GM21717 (cell line): ENCODE measurements around the gene EXOC6B.

Experiments
- ATAC-seq: cut with Tn5 transposase; IDR thresholded peaks from one replicate; pipeline ENCODE4 v1.9.1; 2021; ENCODE audit warnings: mild to moderate bottlenecking, moderate library complexity; ENCODE audit not compliant: unreplicated experiment

EXOC6B gene

GRCh38 chr2:72291059-72291458 is 534.8 kb downstream of the EXOC6B start:
- ATAC-seq, result no peak

GRCh38 chr2:72289736-72290135 is 536.1 kb downstream of the EXOC6B start:
- no peak for ATAC-seq

- no peak for ATAC-seq
These were observed 536.5 kb downstream of the EXOC6B start for GRCh38 chr2:72289283-72289682.

- no peak for ATAC-seq
These were observed 547.8 kb downstream of the EXOC6B start for GRCh38 chr2:72278046-72278445.

- no peak for ATAC-seq
These were observed 549.0 kb downstream of the EXOC6B start for GRCh38 chr2:72276876-72277275.

GRCh38 chr2:72276356-72276755 is 549.5 kb downstream of the EXOC6B start:
- no peak for ATAC-seq

- no peak for ATAC-seq
These were observed 550.7 kb downstream of the EXOC6B start for GRCh38 chr2:72275084-72275483.

GRCh38 chr2:72274380-72274797 is 551.4 kb downstream of the EXOC6B start:
- no peak for ATAC-seq

- ATAC-seq, result no peak
These were observed 552.4 kb downstream of the EXOC6B start for GRCh38 chr2:72273384-72273783.

- no peak for ATAC-seq
These were observed 553.8 kb downstream of the EXOC6B start for GRCh38 chr2:72271766-72272641.

GRCh38 chr2:72271276-72271614 is 554.6 kb downstream of the EXOC6B start:
- no peak for ATAC-seq

- no peak for ATAC-seq
These were observed 555.1 kb downstream of the EXOC6B start for GRCh38 chr2:72270556-72271275.

- ATAC-seq, result no peak
These were observed 562.1 kb downstream of the EXOC6B start for GRCh38 chr2:72263776-72264060.

GRCh38 chr2:72263043-72263775 is 562.6 kb downstream of the EXOC6B start:
- no peak for ATAC-seq

GRCh38 chr2:72261076-72261475 is 564.8 kb downstream of the EXOC6B start:
- no peak for ATAC-seq

- no peak for ATAC-seq
These were observed 570.3 kb downstream of the EXOC6B start for GRCh38 chr2:72255540-72255939.

- ATAC-seq, result no peak
These were observed 570.9 kb downstream of the EXOC6B start for GRCh38 chr2:72254831-72255451.

GRCh38 chr2:72238311-72238710 is 587.5 kb downstream of the EXOC6B start:
- no peak for ATAC-seq

GRCh38 chr2:72237549-72237948 is 588.3 kb downstream of the EXOC6B start:
- no peak for ATAC-seq

GRCh38 chr2:72236445-72237067 is 589.3 kb downstream of the EXOC6B start:
- ATAC-seq, result no peak
